ENCODE results near the gene SRA1. TPM values are rescaled to one million over a fixed set of nuclear protein-coding genes. Genes with fewer than 3 reads are reported as not detected.

The SRA1 gene
- total and polyA plus RNA-seq, 9 of the 15 experiments (the other 6 are each of a cell fraction or from before 2014, with no cell fraction given): 24.1 to 47.4 (median 41.3) TPM

DNA sequence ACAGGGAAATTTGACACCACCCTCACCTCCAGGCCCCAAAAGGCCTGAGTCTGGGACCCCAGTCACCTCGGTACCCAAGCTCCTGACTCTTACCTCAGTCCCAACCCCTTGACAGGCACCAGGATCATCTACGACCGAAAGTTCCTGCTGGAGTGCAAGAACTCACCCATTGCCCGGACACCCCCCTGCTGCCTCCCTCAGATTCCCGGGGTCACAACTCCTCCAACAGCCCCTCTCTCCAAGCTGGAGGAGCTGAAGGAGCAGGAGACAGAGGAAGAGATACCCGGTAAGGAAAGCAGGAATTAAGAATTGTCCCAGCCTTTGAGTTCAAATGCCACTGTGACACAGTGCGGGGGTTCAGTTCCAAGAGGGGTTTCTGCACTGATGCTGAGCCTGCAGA lies 8.5 kb downstream of the SRA1 start:
- H3K9me1 ChIP-seq (ENCODE audit: control insufficient read depth, insufficient read depth, low read length): peaks cover 5% of the 10 kb centered on the region
- CTCF ChIA-PET (ENCODE audit: low intra/inter-chr PET ratio): no interaction called here
- H3K27ac ChIP-seq (ENCODE audit: extremely low read depth, low read depth, low read length): peak overlapping the region; percentile 61; the same call in 2 of the 3 replicates
- H3K4me2 ChIP-seq (ENCODE audit: insufficient read depth, low read length): peak overlapping the region; percentile 66; the same call in 1 of the 2 replicates
- POLR2A ChIA-PET: interaction anchor here (0.6 to 5.3 kb wide), 13 partner anchors 8 to 177 kb away, joined by 3 to 56 read pairs (median 5); partner anchors contain the start of genes APBB3, SLC35A4, SRA1 and WDR55
- peak overlapping the region; percentile 58 to 88; a peak in 2 of 4 replicates for H3K9ac ChIP-seq (ENCODE audit: insufficient read depth in 1 of 2, low read depth in 2 of 2, low read length in 2 of 2)
- DNase-seq (ENCODE audit: extremely low read depth in 1 of 4, low spot score in 3 of 4) (no peak), FAIRE-seq (no peak), ATAC-seq (0 out of 3 replicates have a peak, but pooled peaks have one; percentile 0)
- H3K9me3 ChIP-seq (replicated peaks; ENCODE audit: control insufficient read depth, insufficient read depth, low read depth, low read length): no peaks in the 10 kb centered on the region
- no peak overlapping the region for H2AFZ ChIP-seq (ENCODE audit: low read depth, low read length)
- peaks cover 69% of the 10 kb centered on the region for H3K36me3 ChIP-seq (ENCODE audit: control insufficient read depth, insufficient read depth, low read length)
- H3K4me1 ChIP-seq (replicated peaks in 1 of 2; ENCODE audit: control insufficient read depth in 2 of 2, insufficient read depth in 2 of 2, low read length in 2 of 2): peaks cover 35 to 37% of the 10 kb centered on the region in 2 experiments
- no peak overlapping the region for H3K4me3 ChIP-seq
- peaks cover 14% of the 10 kb centered on the region; the same call in 1 of the 2 replicates for H4K20me1 ChIP-seq (replicated peaks; ENCODE audit: control insufficient read depth, insufficient read depth, low read length)
- TF ChIP-seq HNRNPUL1 (IDR thresholded peaks at IDR 0.05; ENCODE audit: low read length) (0 out of 2 replicates have a peak, but pooled peaks have one; percentile 69), NCOA2 (IDR thresholded peaks at IDR 0.05; ENCODE audit: partially characterized antibody in 2 of 2) (no peak)
- H3K79me2 ChIP-seq (ENCODE audit: control insufficient read depth, insufficient read depth, low read length): peaks cover 15% of the 10 kb centered on the region
- 78% methylated on average over 7 of the region's 7 CpGs for WGBS (ENCODE audit: insufficient coverage, low coverage, missing lambda C conversion rate)
- no TSS peak for BruUV-seq (replicated peaks)
- H3K27me3 ChIP-seq (ENCODE audit: control insufficient read depth in 2 of 2, insufficient read depth in 2 of 2, low read length in 2 of 2): no peaks in the 10 kb centered on the region; a peak in 1 of 5 replicates
- intact Hi-C loops (cut with micrococcal nuclease) (loop anchor here (5.0 kb wide), 1 partner anchor 176 kb away; no protein-coding TSS in a partner anchor), in situ Hi-C loops (cut with MboI) (no loop called here)

- DNase-seq (ENCODE audit: extremely low read depth in 1 of 4, low spot score in 3 of 4) (no peak), ATAC-seq (peak; percentile 20), FAIRE-seq (no peak)
- peak overlapping the region; percentile 3; the same call in 1 of the 2 replicates for H3K4me3 ChIP-seq
- 69% methylated on average over 4 of the region's 5 CpGs for WGBS (ENCODE audit: insufficient coverage, low coverage, missing lambda C conversion rate)
- H3K4me2 ChIP-seq (ENCODE audit: insufficient read depth, low read length): peak overlapping the region; percentile 66
- POLR2A ChIA-PET: interaction anchor here (0.8 to 5.3 kb wide), 14 partner anchors 9 to 368 kb away, joined by 3 to 56 read pairs (median 5); partner anchors contain the start of genes APBB3, SLC35A4, SRA1 and WDR55
- H2AFZ ChIP-seq (ENCODE audit: low read depth, low read length): 0 out of 2 replicates have a peak overlapping the region, but pooled peaks have one; percentile 46
- H3K9me3 ChIP-seq (replicated peaks; ENCODE audit: control insufficient read depth, insufficient read depth, low read depth, low read length): no peaks in the 10 kb centered on the region
- intact Hi-C loops (cut with micrococcal nuclease): loop anchor here (5.0 kb wide), 1 partner anchor 176 kb away; no protein-coding TSS in a partner anchor
- peaks cover 10% of the 10 kb centered on the region for H3K79me2 ChIP-seq (ENCODE audit: control insufficient read depth, insufficient read depth, low read length)
- peaks cover 34 to 35% of the 10 kb centered on the region in 2 experiments for H3K4me1 ChIP-seq (replicated peaks in 1 of 2; ENCODE audit: control insufficient read depth in 2 of 2, insufficient read depth in 2 of 2, low read length in 2 of 2)
- BruUV-seq (replicated peaks): TSS peak; percentile 50
- no peaks in the 10 kb centered on the region; a peak in 1 of 5 replicates for H3K27me3 ChIP-seq (ENCODE audit: control insufficient read depth in 2 of 2, insufficient read depth in 2 of 2, low read length in 2 of 2)
- H4K20me1 ChIP-seq (replicated peaks; ENCODE audit: control insufficient read depth, insufficient read depth, low read length): peaks cover 14% of the 10 kb centered on the region; the same call in 1 of the 2 replicates
- in situ Hi-C loops (cut with MboI): no loop called here
- H3K9me1 ChIP-seq (ENCODE audit: control insufficient read depth, insufficient read depth, low read length): peaks cover 5% of the 10 kb centered on the region
- H3K9ac ChIP-seq (ENCODE audit: insufficient read depth in 1 of 2, low read depth in 2 of 2, low read length in 2 of 2): peak overlapping the region; percentile 58 to 88
- CTCF ChIA-PET (ENCODE audit: low intra/inter-chr PET ratio): interaction anchor here (0.6 kb wide), 1 partner anchor 172 kb away, joined by 3 read pairs; no protein-coding TSS in a partner anchor
- H3K36me3 ChIP-seq (ENCODE audit: control insufficient read depth, insufficient read depth, low read length): peaks cover 66% of the 10 kb centered on the region
- peak overlapping the region; percentile 61 for H3K27ac ChIP-seq (ENCODE audit: extremely low read depth, low read depth, low read length)
- TF ChIP-seq SIN3B (IDR thresholded peaks at IDR 0.05; ENCODE audit: low read depth) (no peak), ZNF584 (CRISPR knock-in tag; IDR thresholded peaks at IDR 0.05; ENCODE audit: low read depth) (no peak), RBFOX2 (IDR thresholded peaks at IDR 0.05; ENCODE audit: low read depth, low read length) (no peak), ELF1 (tag; IDR thresholded peaks at IDR 0.05) (peak; percentile 22; the same call in 1 of the 2 replicates), TRIM28 (IDR thresholded peaks at IDR 0.05) (no peak), CHD4 (IDR thresholded peaks at IDR 0.05; ENCODE audit: insufficient read depth, insufficient replicate concordance, low read depth, low read length, poor library complexity, severe bottlenecking) (no peak), NR3C1 (CRISPR knock-in tag; IDR thresholded peaks at IDR 0.05) (no peak), RAD21 (CRISPR knock-in tag; conservative IDR thresholded peaks at IDR 0.05 in 1 of 2, IDR thresholded peaks at IDR 0.05 in 1 of 2) (no peak), POLR2A (conservative IDR thresholded peaks at IDR 0.05) (peak; percentile 20; the same call in 1 of the 2 replicates), TARDBP (IDR thresholded peaks at IDR 0.05) (no peak), RBM22 (IDR thresholded peaks at IDR 0.05; ENCODE audit: low read depth, low read length, poor library complexity, severe bottlenecking) (peak; percentile 8), BDP1 (IDR thresholded peaks at IDR 0.05; ENCODE audit: insufficient read depth, insufficient read length) (no peak), POLR2B (IDR thresholded peaks at IDR 0.05; ENCODE audit: low read depth, partially characterized antibody) (peak; percentile 7)
- TF ChIP-seq, protein P1, sequence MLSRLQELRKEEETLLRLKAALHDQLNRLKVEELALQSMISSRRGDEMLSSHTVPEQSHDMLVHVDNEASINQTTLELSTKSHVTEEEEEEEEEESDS (CRISPR knock-in tag; IDR thresholded peaks at IDR 0.05): no peak
Measured at GRCh38 chr5:140548300-140548688, 9.0 kb downstream of the SRA1 start.
